ENCODE results near the gene DPP3. TPM values are rescaled to one million over a fixed set of nuclear protein-coding genes. Genes with fewer than 3 reads are reported as not detected.

DPP3 gene
- total and polyA plus RNA-seq, 2 of the 4 experiments (the other 2 are of a cell fraction), result 51.8 to 66.3 TPM

GRCh38 chr11:66437979-66438503 is 42.2 kb upstream of the DPP3 start:
- Histone ChIP-seq H3K9ac (ENCODE audit: low read depth, low read length) (peak overlapping the region; percentile 68), H2AK9ac (replicated peaks; ENCODE audit: low read depth, low read length, poor library complexity) (peak overlapping the region; percentile 90), H2AK5ac (ENCODE audit: low read depth, low read length) (peak overlapping the region; percentile 50), H3K27ac (ENCODE audit: insufficient read depth, low read length) (peak overlapping the region; percentile 81), H3K4me3 (ENCODE audit: insufficient read depth, low read depth, low read length) (peak overlapping the region; percentile 77), H3K18ac (ENCODE audit: low read depth, low read length) (0 out of 2 replicates have a peak overlapping the region, but pooled peaks have one; percentile 7), H3K27me3 (ENCODE audit: control insufficient read depth, insufficient read depth, low read length) (no peaks in the 10 kb centered on the region), H4K5ac (ENCODE audit: low read depth, low read length) (peak overlapping the region; percentile 74), H3K56ac (ENCODE audit: extremely low read depth, insufficient read depth, low read length) (peak overlapping the region; percentile 71; the same call in 1 of the 2 replicates), H4K8ac (ENCODE audit: low read depth in 2 of 2, low read length in 2 of 2) (peak overlapping the region; percentile 63 to 100), H2BK120ac (ENCODE audit: low read depth, low read length) (no peak overlapping the region), H3K79me1 (ENCODE audit: low read depth in 1 of 2, low read length in 2 of 2) (peaks cover 7 to 18% of the 10 kb centered on the region in 2 experiments), H3K4me2 (ENCODE audit: low read depth, low read length) (peak overlapping the region; percentile 97), H3K4me1 (ENCODE audit: control insufficient read depth, insufficient read depth, low read length) (peaks cover 5% of the 10 kb centered on the region), H2BK5ac (ENCODE audit: low read depth, low read length, poor library complexity, severe bottlenecking) (peak overlapping the region; percentile 97), H3K14ac (replicated peaks; ENCODE audit: low read depth, low read length) (peak overlapping the region; percentile 89), H3K9me1 (ENCODE audit: insufficient read depth, low read length) (0 out of 2 replicates have a peak, but pooled peaks cover 6% of the 10 kb centered on the region), H3K9me3 (ENCODE audit: control insufficient read depth, insufficient read depth, low read length) (peaks cover 2% of the 10 kb centered on the region), H3K4ac (ENCODE audit: low read depth, low read length) (peak overlapping the region; percentile 93), H2BK15ac (ENCODE audit: low read depth, low read length) (no peak overlapping the region), H3K36me3 (ENCODE audit: control insufficient read depth, insufficient read depth, low read length) (peaks cover 11% of the 10 kb centered on the region; the same call in 1 of the 2 replicates), H2AFZ (replicated peaks; ENCODE audit: low read length, poor library complexity) (peak overlapping the region; percentile 97), H3K23ac (ENCODE audit: low read depth, low read length) (peak overlapping the region; percentile 79), H4K91ac (ENCODE audit: insufficient read depth, low read depth, low read length) (peak overlapping the region; percentile 53), H2BK20ac (ENCODE audit: low read depth, low read length) (no peak overlapping the region), H4K20me1 (ENCODE audit: insufficient read depth, low read length) (no peaks in the 10 kb centered on the region)
- no peak for TF ChIP-seq RCOR1 (IDR thresholded peaks at IDR 0.05; ENCODE audit: insufficient replicate concordance, low read length)
- TF ChIP-seq USF2 (IDR thresholded peaks at IDR 0.05; ENCODE audit: low read depth, low read length), result no peak
- no peak for TF ChIP-seq BHLHE40 (IDR thresholded peaks at IDR 0.05; ENCODE audit: low read depth, low read length)
- TF ChIP-seq CHD1 (IDR thresholded peaks at IDR 0.05; ENCODE audit: low read depth, low read length), result no peak
- no peak for TF ChIP-seq POLR2A (IDR thresholded peaks at IDR 0.05; ENCODE audit: low read depth, low read length)
- no peak for TF ChIP-seq MAFK (IDR thresholded peaks at IDR 0.05; ENCODE audit: low read depth, low read length)
- no peak for TF ChIP-seq MAZ (IDR thresholded peaks at IDR 0.05; ENCODE audit: borderline replicate concordance, low read depth, low read length)
- no peak for TF ChIP-seq SMC3 (IDR thresholded peaks at IDR 0.05; ENCODE audit: low read depth, low read length)
- TF ChIP-seq RAD21 (IDR thresholded peaks at IDR 0.05; ENCODE audit: low read length), result no peak
- TF ChIP-seq CTCF (conservative IDR thresholded peaks at IDR 0.05; ENCODE audit: low read depth, low read length), result no peak
- intact Hi-C loops (cut with micrococcal nuclease), result loop anchor here (2.0 kb wide), 2 partner anchors 29 to 43 kb away; partner anchors contain the start of gene DPP3
- no peak for ATAC-seq (ENCODE audit: low read depth)
- ChIA-PET POLR2A (ENCODE audit: unreplicated experiment) (interaction anchor here (0.5 to 0.6 kb wide), 2 partner anchors 583 to 1030 kb away, joined by 3 read pairs; no protein-coding TSS in a partner anchor), CTCF (interaction anchor here (0.9 to 1.6 kb wide), 3 partner anchors 16 to 31 kb away, joined by 3 to 5 read pairs (median 4); partner anchors contain the start of gene PELI3)
- dilution Hi-C loops (cut with HindIII; ENCODE audit: low sequenced_read_pairs, unreplicated experiment), result no loop called here
- no TSS peak for BruUV-seq (replicated peaks)
- 20% methylated on average over 1 of the region's 12 CpGs; no CpG with 5 or more reads in 1 of the 2 experiments for WGBS, 2 experiments (ENCODE audit: extremely low coverage in 2 of 2, insufficient read length in 1 of 2)
- no peak for DNase-seq
- in situ Hi-C loops (cut with MboI; ENCODE audit: low sequenced_read_pairs), result no loop called here

Data from IMR-90 (cell line).